Activated gamma-delta T cell treated with Interleukin-2 at 50 U/mL for 16 hours (primary cell): ENCODE results near the gene GNAO1.
"Not testable (repeated sequence)": the region's sequence is repeated elsewhere in the genome, so short reads cannot be mapped to it uniquely, and the experiment has no call there.

Source experiments
- DNase-seq: peaks from one replicate; pipeline ENCODE4 v3.0.0-alpha.2; 2020

Gene GNAO1

DNA sequence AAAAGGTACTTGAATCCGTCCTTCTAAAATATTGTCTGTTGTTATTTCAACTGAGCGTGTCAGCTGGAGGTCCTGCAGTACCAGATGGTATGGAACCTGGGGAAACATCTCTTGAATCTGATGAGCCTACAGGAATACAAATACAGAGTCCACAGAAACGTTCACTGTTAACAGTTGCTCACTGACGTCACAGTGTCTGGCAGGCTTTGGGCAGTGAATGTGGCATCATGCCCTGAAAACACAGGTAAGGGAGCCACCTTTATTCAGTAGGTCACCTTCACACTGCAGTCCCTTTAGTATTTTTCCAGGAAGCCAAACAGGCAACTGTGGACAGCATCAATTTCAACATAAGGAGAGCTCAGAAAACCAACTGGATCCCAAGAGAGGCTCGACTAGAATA, 177.9 kb downstream of the GNAO1 start:
- DNase-seq = no peak

DNA sequence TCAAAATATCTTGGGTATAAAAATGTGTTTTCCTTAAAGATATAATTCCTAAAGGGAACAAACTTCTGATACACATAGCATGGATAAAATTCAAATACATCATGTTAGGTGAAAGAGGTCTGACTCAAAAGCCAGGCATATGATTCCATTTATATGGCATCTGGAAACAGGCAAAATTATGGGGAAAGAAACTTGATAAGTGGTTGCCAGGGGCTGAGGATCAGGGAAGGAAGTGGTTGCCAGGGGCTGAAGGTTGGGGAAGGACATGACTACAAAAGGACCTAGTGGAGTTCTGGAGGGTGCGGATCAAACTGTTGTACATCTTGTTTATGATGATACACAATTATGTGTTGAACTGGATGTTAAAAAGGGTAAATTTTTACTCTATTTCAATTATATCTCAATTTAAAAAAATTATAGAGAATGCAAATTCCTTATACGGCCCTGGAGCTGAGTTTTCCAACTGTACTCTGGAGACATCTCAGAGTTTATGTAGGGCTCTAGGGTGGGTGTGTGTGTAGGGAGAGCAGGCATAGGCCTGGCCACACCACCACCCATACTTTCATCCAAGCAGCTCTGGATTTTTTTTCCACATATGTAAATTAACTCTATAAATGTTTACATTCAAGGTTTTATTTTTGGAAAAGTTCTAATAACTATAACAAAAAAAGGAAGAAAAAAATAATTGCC, 179.0 kb downstream of the GNAO1 start:
- DNase-seq = no peak

DNA sequence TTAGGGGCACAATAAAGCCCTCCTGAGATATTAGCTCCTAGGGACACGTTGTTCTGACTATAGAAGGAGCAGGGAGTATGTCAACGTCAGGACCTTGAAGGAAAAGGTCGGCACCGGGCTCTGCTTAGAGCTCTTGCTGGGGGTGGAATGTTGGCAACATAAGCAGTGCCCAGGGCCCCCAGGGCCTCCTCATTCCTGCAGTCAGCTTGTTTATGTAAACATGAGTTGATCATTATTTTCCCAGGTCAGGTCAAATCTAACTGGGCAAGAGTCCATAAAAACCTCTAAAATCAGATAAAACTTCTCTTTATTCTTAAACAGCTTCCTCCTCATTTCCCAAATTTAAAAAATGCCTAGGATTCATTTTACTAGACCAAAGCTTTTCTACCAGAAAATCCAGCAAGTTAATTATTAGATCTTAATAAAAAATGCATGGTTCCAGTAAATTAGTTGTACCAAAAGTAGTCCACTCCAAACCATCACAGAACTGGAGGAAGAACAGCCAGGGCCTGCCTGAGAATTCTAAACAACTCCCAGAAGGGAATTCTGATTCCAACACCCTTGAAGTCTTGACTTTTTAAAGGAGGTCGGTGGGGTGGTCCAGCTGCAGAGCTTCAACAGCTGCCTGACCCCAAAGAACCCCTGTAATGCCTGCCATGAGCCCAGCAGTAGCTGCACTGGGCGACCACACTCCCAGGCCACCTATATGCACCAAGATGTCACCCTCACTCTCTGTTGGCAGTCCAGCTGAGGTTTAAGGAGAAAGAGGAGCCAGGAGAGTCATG, 179.8 kb downstream of the GNAO1 start:
- no peak for DNase-seq

DNA sequence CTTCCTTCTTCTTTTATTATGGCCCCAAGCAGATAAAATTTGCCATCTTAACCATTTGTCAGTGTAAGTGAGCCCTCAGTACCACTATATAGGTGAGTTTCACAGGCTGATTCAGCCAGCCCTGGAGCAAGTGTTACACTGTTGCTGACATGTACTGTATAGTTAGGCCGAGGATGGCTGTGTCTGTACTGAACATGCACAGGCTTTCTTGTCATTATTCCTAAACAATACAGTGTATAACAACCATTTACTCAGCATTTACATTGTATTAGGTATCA, 180.3 kb downstream of the GNAO1 start:
- no peak for DNase-seq

DNA sequence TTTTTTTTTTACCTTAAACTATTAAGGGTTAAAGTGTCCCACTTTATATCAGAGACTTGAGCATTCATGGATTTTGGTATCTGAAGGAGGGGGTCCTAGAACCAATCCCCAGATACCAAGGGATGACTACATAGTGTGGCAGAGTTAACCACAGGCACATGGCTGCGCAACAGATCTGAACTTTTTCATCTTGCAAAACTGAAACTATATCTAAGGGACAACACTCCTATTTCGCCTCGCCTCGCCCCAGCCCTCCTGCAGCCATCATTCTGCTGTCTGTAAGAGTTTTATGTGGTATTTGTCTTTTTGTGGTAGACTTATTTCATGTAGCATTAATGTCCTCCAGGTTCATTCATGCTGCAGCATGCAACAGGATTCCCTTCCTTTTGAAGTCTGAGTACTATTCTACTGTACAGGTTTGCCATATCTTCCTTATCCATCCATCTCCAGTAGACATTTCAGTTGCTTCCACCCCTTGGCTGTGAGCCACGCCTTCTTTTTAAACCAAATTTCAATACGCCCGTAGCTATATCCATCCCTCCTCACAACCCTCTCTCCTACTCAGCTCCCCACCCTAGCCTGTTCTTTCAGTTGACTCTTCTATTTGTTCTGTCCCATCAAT, 180.8 kb downstream of the GNAO1 start:
- no peak for DNase-seq

DNA sequence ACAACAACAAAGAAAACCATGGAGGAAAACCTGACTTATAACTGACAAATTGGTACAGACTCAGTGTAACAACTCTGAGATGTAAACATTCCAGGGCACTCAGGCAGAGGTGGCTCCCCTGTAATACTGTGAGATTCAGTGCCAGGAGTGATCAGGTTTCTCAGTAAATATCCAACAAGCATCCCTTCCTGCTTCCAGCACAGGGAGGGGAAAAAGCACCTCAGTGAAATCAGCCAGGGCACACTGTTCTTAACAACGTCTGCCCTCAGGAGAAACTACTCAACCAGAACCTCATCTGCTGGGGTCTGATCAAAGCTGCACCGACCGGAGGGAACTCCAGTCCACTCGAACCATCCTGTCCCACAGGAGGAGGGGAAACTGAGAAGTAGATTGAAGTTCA, 181.7 kb downstream of the GNAO1 start:
- no peak for DNase-seq

DNA sequence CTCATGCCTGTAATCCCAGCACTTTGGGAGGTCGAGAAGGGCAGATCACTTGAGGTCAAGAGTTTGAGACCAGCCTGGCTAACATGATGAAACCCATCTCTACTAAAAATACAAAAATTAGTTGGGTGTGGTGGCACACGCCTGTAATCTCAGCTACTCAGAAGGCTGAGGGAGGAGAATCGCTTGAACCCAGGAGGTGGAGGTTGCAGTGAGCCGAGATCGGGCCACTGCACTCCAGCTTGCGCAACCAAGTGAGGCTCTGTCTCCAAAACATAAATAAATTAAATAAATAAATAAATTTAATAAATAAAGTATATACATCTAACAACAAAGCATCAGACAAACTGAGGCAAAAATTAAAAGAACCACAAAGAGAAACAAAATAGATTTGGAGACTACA, 184.5 kb downstream of the GNAO1 start:
- DNase-seq = not testable (repeated sequence)

DNA sequence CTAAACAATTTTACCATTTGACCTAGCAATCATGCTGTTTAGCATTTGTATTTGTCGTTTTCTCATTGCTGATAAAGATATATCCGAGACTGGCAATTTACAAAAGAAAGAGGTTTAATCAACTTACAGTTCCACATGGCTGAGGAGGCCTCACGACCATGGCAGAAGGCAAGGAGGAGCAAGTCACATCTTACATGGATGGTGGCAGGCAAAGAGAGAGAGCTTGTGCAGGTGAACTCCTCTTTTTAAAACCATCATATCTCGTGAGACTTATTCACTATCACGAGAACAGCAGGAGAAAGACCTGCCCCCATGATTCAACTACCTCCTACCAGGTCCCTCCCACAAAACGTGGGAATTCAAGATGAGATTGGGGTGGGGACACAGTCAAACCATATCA, 187.8 kb downstream of the GNAO1 start:
- not testable (repeated sequence) for DNase-seq

DNA sequence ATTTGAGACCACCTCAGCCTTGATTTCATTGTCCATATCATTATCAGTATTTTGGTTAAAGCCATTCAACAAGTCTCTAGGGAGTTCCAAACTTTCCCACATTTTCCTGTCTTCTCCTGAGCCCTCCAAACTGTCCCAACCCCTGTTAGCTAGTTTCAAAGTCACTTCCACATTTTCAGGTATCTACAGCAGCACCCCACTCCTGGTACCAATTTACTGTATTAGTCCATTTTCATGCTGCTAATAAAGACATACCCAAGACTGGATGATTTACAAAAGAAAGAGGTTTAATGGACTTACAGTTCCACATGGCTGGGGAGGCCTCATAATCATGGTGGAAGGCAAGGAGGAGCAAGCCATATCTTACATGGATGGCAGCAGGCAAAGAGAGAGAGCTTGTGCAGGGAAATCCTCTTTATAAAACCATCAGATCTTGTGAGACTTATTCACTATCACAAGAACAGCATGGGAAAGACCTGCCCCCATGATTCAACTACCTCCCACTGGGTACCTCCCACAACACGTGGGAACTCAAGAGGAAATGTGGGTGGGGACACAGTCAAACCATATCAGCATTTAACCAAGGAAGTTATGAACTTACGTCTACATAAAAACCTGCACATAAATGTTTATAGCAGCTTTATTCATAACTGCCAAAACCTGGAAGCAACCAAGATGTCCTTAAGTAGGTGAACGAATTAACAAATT, 189.6 kb downstream of the GNAO1 start:
- DNase-seq = not testable (repeated sequence)

DNA sequence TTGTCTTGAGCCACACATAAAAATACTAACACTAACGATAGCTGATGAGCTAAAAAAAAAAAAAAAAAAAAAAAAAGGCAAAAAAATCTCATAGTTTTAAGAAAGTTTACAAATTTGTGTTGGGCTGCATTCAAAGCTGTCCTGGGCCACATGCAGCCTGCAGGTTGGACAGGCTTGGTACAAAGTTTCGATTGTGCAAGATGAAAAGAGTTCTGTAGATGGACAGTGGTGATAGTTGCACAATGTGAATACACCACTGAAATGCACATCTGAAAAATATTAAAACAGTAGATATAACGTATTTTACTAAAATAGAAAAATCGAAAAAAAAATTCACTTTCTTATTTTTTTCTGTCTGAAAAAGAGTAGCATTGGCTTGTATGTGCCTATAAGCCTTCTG, 191.2 kb downstream of the GNAO1 start:
- no peak for DNase-seq

DNA sequence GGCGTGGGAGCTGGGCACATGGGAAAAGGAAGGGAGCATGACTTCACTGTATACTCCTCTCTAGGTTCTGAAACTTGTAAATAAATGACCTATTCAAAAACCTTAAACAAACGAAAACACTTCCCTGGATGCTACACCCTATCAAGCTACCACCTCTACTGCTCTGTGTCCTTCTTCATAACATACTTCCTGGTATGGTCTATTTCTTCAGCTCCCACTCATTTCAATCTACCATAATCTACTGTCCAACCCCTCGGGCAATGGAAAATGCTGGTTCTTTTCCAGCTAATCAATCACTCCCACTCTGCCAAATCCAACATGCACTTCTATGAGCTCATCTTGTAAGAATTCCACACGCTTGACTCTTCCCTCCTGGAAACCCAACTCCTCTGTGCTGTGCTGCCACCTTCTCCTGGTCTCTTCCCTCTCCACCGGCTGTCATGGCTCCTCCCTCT, 191.6 kb downstream of the GNAO1 start:
- DNase-seq = no peak

DNA sequence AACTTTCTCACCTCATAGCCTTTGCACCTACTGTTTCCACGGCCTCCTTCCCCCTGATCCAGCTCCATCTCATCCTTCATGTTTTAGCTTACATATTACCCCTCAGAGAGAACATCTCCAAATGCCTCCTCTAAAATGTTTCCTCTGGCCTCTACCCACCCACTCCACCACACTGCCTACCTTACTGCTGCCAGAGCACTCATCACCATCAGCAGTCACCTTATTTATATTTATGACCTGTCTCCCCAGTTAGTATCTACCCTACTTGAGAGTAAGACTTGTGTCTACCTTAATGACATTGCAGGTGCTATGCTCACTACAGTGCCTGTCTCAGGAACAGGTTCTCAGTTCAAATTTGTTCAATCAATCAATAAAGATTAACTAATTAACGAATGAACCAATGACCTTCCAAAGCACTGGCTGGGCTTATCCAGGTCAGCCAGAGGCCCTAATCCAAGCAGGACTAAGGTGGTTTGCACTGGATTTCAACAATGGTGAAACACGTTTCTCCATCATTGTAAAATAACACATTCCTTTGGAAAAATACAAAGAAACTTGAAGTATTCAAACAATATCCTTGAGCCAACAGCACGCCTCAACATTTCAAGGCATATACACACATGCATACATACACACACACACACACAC, 192.9 kb downstream of the GNAO1 start:
- DNase-seq = no peak

DNA sequence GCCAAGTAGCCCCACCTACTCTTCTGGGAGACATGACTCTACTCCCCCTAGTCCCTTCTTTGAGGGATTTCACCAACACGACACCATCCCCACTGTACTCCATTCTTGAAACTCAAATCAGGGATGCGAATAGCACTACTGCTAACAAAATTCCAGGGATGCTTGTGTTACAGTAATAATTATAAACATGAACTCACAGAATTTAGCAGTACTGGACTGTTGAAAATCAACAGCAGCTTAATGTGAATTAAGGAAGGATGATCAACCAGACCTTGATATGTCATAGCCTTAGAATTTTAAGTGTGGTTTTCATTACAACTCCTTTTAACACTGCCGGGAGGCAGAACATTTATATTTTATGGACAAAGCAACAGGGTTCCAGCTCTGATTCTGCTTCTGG, 196.1 kb downstream of the GNAO1 start:
- DNase-seq = no peak

DNA sequence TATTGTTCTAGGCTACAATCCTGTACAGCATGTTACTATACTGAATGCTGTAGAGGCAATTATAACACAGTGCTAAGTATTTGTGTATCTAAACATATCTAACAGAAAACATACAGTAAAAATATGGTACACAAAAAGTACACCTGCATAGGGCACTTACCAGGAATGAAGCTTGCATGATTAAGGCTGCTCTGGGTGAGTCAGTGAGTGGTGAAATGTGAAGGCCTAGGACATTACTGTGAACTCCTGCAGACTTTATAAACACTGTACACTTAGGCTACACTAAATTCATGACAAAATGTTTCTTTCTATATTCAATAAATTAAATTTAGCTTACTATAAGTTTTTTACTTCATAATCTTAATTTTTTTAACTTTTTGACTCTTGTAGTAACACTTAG, 196.9 kb downstream of the GNAO1 start:
- no peak for DNase-seq

DNA sequence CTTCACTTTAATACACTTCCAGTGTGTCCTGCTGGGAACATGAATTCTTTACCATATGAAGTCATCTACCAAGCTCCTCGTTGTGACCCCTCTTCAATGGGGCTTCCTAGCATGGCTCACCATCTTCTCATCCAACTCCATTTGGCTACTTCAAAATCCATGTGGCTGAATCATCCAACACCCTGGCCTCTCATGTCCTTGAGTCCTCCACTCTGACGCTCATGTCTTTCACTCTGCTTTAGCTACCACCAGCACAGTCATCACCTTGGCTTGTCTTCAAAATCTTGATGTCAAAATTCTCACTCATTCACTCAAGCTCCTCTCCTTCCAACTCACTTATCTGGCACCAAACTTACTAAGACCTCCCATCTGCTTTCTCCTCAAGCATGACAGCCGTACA, 198.3 kb downstream of the GNAO1 start:
- DNase-seq = no peak

DNA sequence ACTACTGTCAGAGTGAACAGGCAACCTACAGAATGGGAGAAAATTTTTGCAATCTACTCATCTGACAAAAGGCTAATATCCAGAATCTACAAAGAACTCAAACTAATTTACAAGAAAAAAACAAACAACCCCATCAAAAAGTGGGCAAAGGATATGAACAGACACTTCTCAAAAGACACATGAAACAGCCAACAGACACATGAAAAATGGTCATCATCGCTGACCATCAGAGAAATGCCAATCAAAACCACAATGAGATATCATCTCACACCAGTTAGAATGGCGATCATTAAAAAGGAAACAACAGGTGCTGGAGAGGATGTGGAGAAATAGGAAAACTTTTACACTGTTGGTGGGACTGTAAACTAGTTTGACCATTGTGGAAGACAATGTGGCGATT, 205.4 kb downstream of the GNAO1 start:
- DNase-seq = not testable (repeated sequence)

DNA sequence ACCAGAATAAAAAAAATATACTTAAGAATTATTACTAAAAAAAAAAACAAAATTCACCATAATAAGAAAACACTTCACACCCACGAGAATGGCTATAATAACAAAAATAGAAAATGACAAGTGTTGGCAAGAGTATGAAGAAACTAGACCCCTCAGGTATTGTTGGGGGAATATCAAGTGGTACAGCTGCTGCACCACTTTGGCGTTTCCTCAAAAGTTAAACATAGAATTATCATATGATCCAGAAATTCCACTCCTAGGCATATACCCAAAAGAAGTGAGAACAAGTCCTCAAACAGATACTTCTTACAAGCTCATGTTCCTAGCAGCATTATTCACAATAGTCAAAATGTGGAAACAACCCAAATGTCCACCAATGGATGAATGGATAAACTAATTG, 207.8 kb downstream of the GNAO1 start:
- DNase-seq = no peak

DNA sequence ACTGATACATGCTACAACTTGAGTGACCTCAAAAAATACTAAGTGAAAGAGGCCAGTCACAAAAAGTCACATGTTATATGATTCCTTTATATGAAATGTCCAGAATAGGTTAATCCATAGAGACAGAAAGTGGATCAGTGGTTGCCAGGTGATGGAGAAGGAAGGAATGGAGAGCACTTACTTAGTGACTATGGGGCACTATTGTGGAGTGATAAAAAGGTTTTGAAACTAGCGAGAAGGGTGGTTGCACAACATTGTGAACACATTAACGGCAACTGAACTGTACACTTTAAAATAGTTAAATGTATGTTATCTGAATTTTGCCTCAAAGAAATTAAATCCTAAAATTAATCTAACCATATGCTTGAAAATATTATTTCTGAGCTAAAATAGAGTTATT, 208.2 kb downstream of the GNAO1 start:
- DNase-seq = no peak

DNA sequence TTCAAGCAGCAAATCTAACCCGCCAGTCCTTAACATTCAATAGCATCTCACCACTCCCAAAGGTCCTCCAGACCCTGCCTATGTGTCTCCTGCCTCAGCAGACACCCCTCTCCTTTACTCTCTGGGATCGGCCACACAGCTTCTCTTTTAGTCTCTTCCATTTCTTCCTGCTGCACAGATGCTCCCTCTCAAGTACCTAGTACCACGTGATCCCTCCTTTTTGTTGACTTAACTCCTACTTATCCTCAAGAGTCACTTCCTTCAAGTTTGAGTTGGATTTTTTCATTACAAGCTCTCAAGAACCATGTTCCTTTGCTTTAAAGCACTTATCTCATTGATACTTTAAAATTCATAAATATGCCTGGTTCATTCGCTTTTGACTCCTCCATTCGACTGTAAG, 209.2 kb downstream of the GNAO1 start:
- no peak for DNase-seq

DNA sequence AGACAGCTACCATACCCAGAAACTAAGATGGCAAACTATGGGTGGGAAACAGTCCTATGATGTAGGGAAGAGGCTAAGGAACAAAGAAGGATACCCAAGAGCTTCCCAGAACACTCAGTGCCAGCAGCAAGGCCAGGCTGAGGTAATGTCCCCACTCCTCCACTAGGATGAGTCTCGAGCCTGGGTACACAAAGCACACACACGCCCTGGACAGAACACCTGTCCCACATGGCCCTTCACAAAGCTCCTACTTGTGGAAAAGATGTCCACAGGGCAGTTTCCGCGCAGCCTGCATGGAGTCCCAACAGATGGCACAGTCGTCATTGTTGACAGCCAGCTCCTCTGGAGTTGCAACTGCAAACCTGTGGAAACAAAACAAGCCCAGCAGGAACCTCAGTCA, 210.2 kb downstream of the GNAO1 start:
- DNase-seq = no peak

DNA sequence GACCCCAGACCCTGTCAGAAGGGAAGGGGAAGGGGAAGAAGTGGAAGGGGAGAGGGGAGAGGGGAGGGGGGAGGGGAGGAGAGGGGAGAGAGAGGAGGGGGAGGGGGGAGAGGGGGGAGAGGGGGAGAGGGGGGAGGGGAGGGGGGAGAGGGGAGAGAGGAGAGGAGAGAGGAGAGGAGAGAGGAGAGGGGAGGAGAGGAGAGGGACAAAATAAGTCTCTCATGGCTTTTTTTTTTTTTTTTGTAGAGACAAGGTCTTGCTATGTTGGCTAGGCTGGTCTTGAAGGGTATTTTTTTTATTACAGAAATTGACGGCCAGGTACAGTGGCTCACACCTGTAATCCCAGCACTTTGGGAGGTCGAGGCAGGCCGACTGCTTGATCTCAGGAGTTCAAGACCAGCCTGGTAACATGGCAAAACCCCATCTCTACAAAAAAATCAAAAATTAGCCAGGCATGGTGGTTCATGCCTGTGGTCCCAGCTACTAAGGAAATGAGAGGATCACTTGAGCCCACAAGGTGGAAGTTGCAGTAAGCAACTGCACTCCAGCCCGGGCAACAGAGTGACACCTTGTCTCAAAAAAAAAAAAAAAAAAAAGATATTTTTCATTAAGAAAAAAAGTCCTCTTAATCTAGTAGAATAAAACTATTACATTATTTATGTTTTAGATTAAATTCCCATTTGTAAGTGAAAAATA, 214.8 kb downstream of the GNAO1 start:
- no peak for DNase-seq
